HepG2 (cell line): ENCODE measurements around the gene SLC25A45. TPM values are rescaled to one million over a fixed set of nuclear protein-coding genes. Genes with fewer than 3 reads are reported as not detected.

Experiments used
- ATAC-seq: fragments of 200-7000 bp; cut with Tn5 transposase; 3 replicates; pipeline ENCODE4 v1.9.1; 2020; ENCODE audit warnings: mild to moderate bottlenecking, moderate library complexity
- BruUV-seq: library from RNA; stranded (reverse); fragments of 400-500 nt; replicated peaks from 2 replicates; lab custom pipeline; 2021; lab: Mats Ljungman, UMichigan
- CTCF ChIA-PET: fragments of 300-600 bp; formaldehyde crosslinking; extraction: SDS; loops from one replicate; lab custom pipeline; 2021; ENCODE audit warnings: low total read pairs, inconsistent platforms, low intra/inter-chr PET ratio; lab: Yijun Ruan, JAX
- POLR2A ChIA-PET: fragments of 350-600 bp; sonication (Branson Sonifier 250); formaldehyde crosslinking; loops from one replicate; lab custom pipeline; 2020; ENCODE audit warnings: antibody characterized with exemption, inconsistent platforms; lab: Yijun Ruan, JAX
- DNase-seq: peaks from one replicate; pipeline ENCODE4 v3.0.0-alpha.2; 2015; ENCODE audit warnings: low spot score
- FAIRE-seq: peaks from 3 replicates; lab custom pipeline; 2011; peaks lifted over from hg19 to GRCh38; lab: Jason Lieb, UNC
- H2AFZ ChIP-seq: one replicate; pipeline ENCODE4 v1.6.1; 2011; ENCODE audit warnings: low read length, inconsistent platforms
- H3K27ac ChIP-seq: fragments of 300-600 bp; 3 replicates; pipeline ENCODE4 v1.8.0; 2011; ENCODE audit warnings: mixed run types, mild to moderate bottlenecking, mixed read lengths, low read length, inconsistent platforms; ENCODE audit not compliant: insufficient read depth; ENCODE audit errors: extremely low read length
- H3K27me3 ChIP-seq, 2 experiments: fragments of 200-600 bp in 1 of 2; 2 replicates in 1 of 2; 3 replicates in 1 of 2; pipeline versions ENCODE4 v1.6.0 to v1.8.0; 2011; ENCODE audit warnings: low read length in 2 of 2, mild to moderate bottlenecking in 2 of 2, moderate library complexity in 2 of 2, inconsistent platforms in 1 of 2; ENCODE audit not compliant: insufficient read depth in 2 of 2, control insufficient read depth in 1 of 2
- H3K36me3 ChIP-seq, 2 experiments: fragments of 200-600 bp in 1 of 2; replicated peaks in 1 of 2; 2 replicates in 1 of 2; 3 replicates in 1 of 2; pipeline versions ENCODE4 v1.5.1 to v1.8.0; 2011; ENCODE audit warnings: low read length in 2 of 2, inconsistent platforms in 1 of 2; ENCODE audit not compliant: insufficient read depth in 2 of 2, control insufficient read depth in 1 of 2
- H3K4me1 ChIP-seq: 2 replicates; pipeline ENCODE4 v1.5.1; 2012; ENCODE audit warnings: low read length, inconsistent platforms; ENCODE audit not compliant: insufficient read depth
- H3K4me2 ChIP-seq: 2 replicates; pipeline ENCODE4 v1.6.0; 2011; ENCODE audit warnings: low read depth, low read length, inconsistent platforms
- H3K4me3 ChIP-seq, 3 experiments: fragments of 200-600 bp in 1 of 3; sonication (generic), shearing (Covaris generic) in 1 of 3; replicated peaks in 1 of 3; 2 replicates each; pipeline ENCODE4 v1.5.1; 2011 to 2016; ENCODE audit warnings: low read length in 3 of 3, inconsistent platforms in 2 of 3, low read depth in 2 of 3, mild to moderate bottlenecking in 2 of 3, control low read depth in 1 of 3, mixed read lengths in 1 of 3; ENCODE audit not compliant: insufficient read depth in 1 of 3
- H3K79me2 ChIP-seq: one replicate; pipeline ENCODE4 v1.6.1; 2011; ENCODE audit warnings: low read length, inconsistent platforms; ENCODE audit not compliant: insufficient read depth
- H3K9ac ChIP-seq: 2 replicates; pipeline ENCODE4 v1.6.0; 2011; ENCODE audit warnings: mild to moderate bottlenecking, low read depth, low read length, inconsistent platforms; ENCODE audit not compliant: insufficient read depth
- H3K9me3 ChIP-seq: 2 replicates; pipeline ENCODE4 v1.5.1; 2012; ENCODE audit warnings: mild to moderate bottlenecking, low read length
- H4K20me1 ChIP-seq: 2 replicates; pipeline ENCODE4 v1.6.0; 2011; ENCODE audit warnings: inconsistent platforms, mild to moderate bottlenecking, low read length, moderate library complexity; ENCODE audit not compliant: insufficient read depth
- CCAR2 ChIP-seq: fragments of 200-400 bp; formaldehyde crosslinking; optimal IDR thresholded peaks from 2 replicates; pipeline ENCODE3; 2018; ENCODE audit warnings: low read depth, mild to moderate bottlenecking, low read length, moderate library complexity
- HNRNPLL ChIP-seq: fragments of 200-400 bp; formaldehyde crosslinking; IDR thresholded peaks from 2 replicates; pipeline ENCODE4 v1.6.1; 2017; ENCODE audit warnings: mild to moderate bottlenecking, low read depth, low read length; ENCODE audit not compliant: poor library complexity, severe bottlenecking
- HOXA3 ChIP-seq: sonication (generic); formaldehyde crosslinking; IDR thresholded peaks from 2 replicates; pipeline ENCODE4 v1.5.0; 2020; ENCODE audit warnings: missing genetic modification reagents
- MAFF ChIP-seq: IDR thresholded peaks from 2 replicates; pipeline ENCODE4 v1.6.1; 2011; ENCODE audit warnings: low read depth, low read length, improper control_type of control experiment
- MATR3 ChIP-seq: sonication (generic); formaldehyde crosslinking; IDR thresholded peaks from 2 replicates; pipeline ENCODE4 v1.4.0; 2020; ENCODE audit warnings: missing genetic modification reagents
- NKX3-1 ChIP-seq: sonication (generic); formaldehyde crosslinking; IDR thresholded peaks from 2 replicates; pipeline ENCODE4 v1.5.0; 2020; ENCODE audit warnings: missing genetic modification reagents
- RCOR2 ChIP-seq: IDR thresholded peaks from 2 replicates; pipeline ENCODE4 v1.6.1; 2016; ENCODE audit warnings: missing biosample characterization, missing genetic modification reagents
- RFXANK ChIP-seq: IDR thresholded peaks from 2 replicates; pipeline ENCODE4 v1.6.1; 2016
- SOX5 ChIP-seq: IDR thresholded peaks from 2 replicates; pipeline ENCODE4 v1.6.1; 2016; ENCODE audit warnings: borderline replicate concordance
- ZFP82 ChIP-seq: sonication (generic); formaldehyde crosslinking; IDR thresholded peaks from 2 replicates; pipeline ENCODE4 v1.5.1; 2020; ENCODE audit warnings: mild to moderate bottlenecking, missing genetic modification reagents, borderline replicate concordance
- ZFX ChIP-seq: sonication (generic); formaldehyde crosslinking; IDR thresholded peaks from 2 replicates; pipeline ENCODE4 v1.4.0; 2020; ENCODE audit warnings: mild to moderate bottlenecking, low read depth, missing genetic modification reagents, moderate library complexity
- ZNF629 ChIP-seq: sonication (generic); formaldehyde crosslinking; conservative IDR thresholded peaks from 2 replicates; pipeline ENCODE4 v1.5.0; 2020; ENCODE audit warnings: missing genetic modification reagents
- ZNF670 ChIP-seq: sonication (generic); formaldehyde crosslinking; IDR thresholded peaks from 2 replicates; pipeline ENCODE4 v1.8.0; 2022; ENCODE audit warnings: mild to moderate bottlenecking, missing genetic modification reagents, borderline replicate concordance
- ZNF839 ChIP-seq: sonication (generic); formaldehyde crosslinking; IDR thresholded peaks from 2 replicates; pipeline ENCODE4 v1.4.0; 2020; ENCODE audit warnings: missing genetic modification reagents, mild to moderate bottlenecking, borderline replicate concordance
- WGBS: methylation state at CpG from one replicate; pipeline ENCODE4 v1.1.6; 2017; ENCODE audit warnings: low lambda C conversion rate; 5-methylcytosine and 5-hydroxymethylcytosine counted together
- in situ Hi-C: cut with HindIII; loops from 2 replicates; pipeline ENCODE4 v1.10.0; 2017; ENCODE audit warnings: low pct_unique_long_range_greater_than_20kb; ENCODE audit not compliant: extremely low pct_ligation_motif_present
- intact Hi-C: fragments of 100-400 bp; cut with micrococcal nuclease; formaldehyde crosslinking; loops from one replicate; pipeline ENCODE4 v1.10.0; 2022; ENCODE audit not compliant: unreplicated experiment
- polyA plus RNA-seq, 8 experiments: library from polyadenylated mRNA; depleted of rRNA in 3 of 8; stranded (reverse) in 7 of 8; unstranded in 1 of 8; fragments of >200 nt; fragmentation: Illumina TruSeq in 4 of 8; extraction: Trizol in 4 of 8; gene quantifications; 2 replicates each; pipeline versions ENCODE4 v1.2.1 to v1.2.3, GENCODE V29; 2011 to 2016; ENCODE audit warnings: low read depth in 4 of 8, missing spikeins in 1 of 8, mixed read lengths in 1 of 8; ENCODE audit not compliant: insufficient read depth in 1 of 8
- total RNA-seq, 5 experiments: library from RNA; depleted of rRNA; stranded (reverse); fragments of >200 nt; fragmentation: Illumina TruSeq; extraction: Trizol; gene quantifications; 2 replicates each; pipeline ENCODE4 v1.2.3, GENCODE V29; 2016; ENCODE audit warnings: low read depth in 1 of 5
- TF ChIP-seq, protein P1 (sequence below): sonication (generic); formaldehyde crosslinking; IDR thresholded peaks from 2 replicates; pipeline ENCODE4 v1.4.0; 2020; ENCODE audit warnings: mild to moderate bottlenecking, missing genetic modification reagents
- TF ChIP-seq, protein P2 (sequence below): sonication (generic); formaldehyde crosslinking; IDR thresholded peaks from 2 replicates; pipeline ENCODE4 v1.4.0; 2020; ENCODE audit warnings: missing genetic modification reagents, low read depth, mild to moderate bottlenecking, borderline replicate concordance
- TF ChIP-seq, protein P3 (sequence below): sonication (generic); formaldehyde crosslinking; IDR thresholded peaks from 2 replicates; pipeline ENCODE4 v1.8.0; 2022; ENCODE audit warnings: low read depth, missing genetic modification reagents
- TF ChIP-seq, protein P4 (sequence below): sonication (generic); formaldehyde crosslinking; IDR thresholded peaks from 2 replicates; pipeline ENCODE4 v1.8.1; 2023; ENCODE audit warnings: mild to moderate bottlenecking, missing genetic modification reagents
- TF ChIP-seq, protein P5 (sequence below): IDR thresholded peaks from 2 replicates; pipeline ENCODE4 v1.6.1; 2016; ENCODE audit warnings: missing compliant biosample characterization, missing genetic modification reagents, borderline replicate concordance

The SLC25A45 gene
- total and polyA plus RNA-seq, 2 of the 13 experiments (the other 11 are each of a cell fraction or from before 2014, with no cell fraction given) = 1.2 to 3.4 TPM

DNA sequence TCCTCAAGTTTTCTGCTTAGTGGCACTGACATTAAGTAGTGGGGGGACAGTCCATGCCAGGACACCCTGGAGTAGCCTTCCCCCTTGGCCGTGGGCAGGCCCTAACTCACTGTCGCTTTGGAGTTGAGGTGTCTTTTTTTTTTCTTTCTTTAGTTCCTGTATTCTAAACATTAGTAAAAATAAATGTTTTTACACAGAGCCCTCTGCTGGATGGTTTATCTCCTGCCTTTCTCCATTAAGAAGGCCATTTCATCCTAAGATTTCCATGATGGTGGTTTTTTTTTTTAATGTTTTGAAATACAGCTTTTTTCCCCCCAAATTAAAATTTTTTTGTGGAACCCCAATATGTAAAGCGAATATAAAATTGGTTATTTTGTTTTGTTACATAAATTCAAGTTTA, 29.7 kb downstream of the SLC25A45 start:
- intact Hi-C loops = no loop called here
- Histone ChIP-seq H3K4me3 (no peak overlapping the region), H3K27me3 (no peaks in the 10 kb centered on the region), H3K9ac (no peak overlapping the region), H3K9me3 (no peaks in the 10 kb centered on the region), H4K20me1 (no peaks in the 10 kb centered on the region), H3K27ac (no peak overlapping the region), H3K4me2 (no peak overlapping the region), H3K4me1 (peaks cover 26% of the 10 kb centered on the region), H3K36me3 (peaks cover 13 to 34% of the 10 kb centered on the region in 2 experiments; a peak in 3 of 5 replicates), H2AFZ (no peak overlapping the region)
- ChIA-PET CTCF (no interaction called here), POLR2A (interaction anchor here (0.8 to 2.2 kb wide), 3 partner anchors 19 to 146 kb away, joined by 3 to 13 read pairs (median 3); partner anchors contain the start of genes DPF2 and MALAT1)
- no peak for ATAC-seq
- no peak for DNase-seq
- WGBS = 91% methylated on average over 3 of the region's 3 CpGs
- BruUV-seq = no TSS peak
- TF ChIP-seq MATR3 (no peak), ZFP82 (CRISPR knock-in tag) (no peak), ZNF839 (no peak), RCOR2 (CRISPR knock-in tag) (no peak), HNRNPLL (no peak), ZNF629 (CRISPR knock-in tag) (no peak), ZNF670 (CRISPR knock-in tag) (no peak), CCAR2 (no peak), MAFF (no peak), SOX5 (CRISPR knock-in tag) (no peak), ZFX (CRISPR knock-in tag) (no peak), RFXANK (CRISPR knock-in tag) (no peak), HOXA3 (CRISPR knock-in tag) (no peak), NKX3-1 (CRISPR knock-in tag) (no peak)
- TF ChIP-seq, protein P1, sequence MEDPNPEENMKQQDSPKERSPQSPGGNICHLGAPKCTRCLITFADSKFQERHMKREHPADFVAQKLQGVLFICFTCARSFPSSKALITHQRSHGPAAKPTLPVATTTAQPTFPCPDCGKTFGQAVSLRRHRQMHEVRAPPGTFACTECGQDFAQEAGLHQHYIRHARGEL (CRISPR knock-in tag) = no peak
- TF ChIP-seq, protein P2, sequence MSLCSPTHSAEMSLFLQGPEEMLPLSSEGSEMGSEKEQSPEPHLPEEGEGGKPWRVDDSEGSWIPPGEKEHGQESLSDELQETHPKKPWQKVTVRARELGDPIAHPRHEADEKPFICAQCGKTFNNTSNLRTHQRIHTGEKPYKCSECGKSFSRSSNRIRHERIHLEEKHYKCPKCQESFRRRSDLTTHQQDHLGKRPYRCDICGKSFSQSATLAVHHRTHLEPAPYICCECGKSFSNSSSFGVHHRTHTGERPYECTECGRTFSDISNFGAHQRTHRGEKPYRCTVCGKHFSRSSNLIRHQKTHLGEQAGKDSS (CRISPR knock-in tag) = no peak
- TF ChIP-seq, protein P3, sequence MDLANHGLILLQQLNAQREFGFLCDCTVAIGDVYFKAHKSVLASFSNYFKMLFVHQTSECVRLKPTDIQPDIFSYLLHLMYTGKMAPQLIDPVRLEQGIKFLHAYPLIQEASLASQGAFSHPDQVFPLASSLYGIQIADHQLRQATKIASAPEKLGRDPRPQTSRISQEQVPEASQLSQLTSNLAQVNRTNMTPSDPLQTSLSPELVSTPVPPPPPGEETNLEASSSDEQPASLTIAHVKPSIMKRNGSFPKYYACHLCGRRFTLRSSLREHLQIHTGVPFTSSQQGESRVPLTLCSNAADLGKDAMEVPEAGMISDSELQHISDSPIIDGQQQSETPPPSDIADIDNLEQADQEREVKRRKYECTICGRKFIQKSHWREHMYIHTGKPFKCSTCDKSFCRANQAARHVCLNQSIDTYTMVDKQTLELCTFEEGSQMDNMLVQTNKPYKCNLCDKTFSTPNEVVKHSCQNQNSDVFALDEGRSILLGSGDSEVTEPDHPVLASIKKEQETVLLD = no peak
- TF ChIP-seq, protein P4, sequence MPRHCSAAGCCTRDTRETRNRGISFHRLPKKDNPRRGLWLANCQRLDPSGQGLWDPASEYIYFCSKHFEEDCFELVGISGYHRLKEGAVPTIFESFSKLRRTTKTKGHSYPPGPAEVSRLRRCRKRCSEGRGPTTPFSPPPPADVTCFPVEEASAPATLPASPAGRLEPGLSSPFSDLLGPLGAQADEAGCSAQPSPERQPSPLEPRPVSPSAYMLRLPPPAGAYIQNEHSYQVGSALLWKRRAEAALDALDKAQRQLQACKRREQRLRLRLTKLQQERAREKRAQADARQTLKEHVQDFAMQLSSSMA (CRISPR knock-in tag) = no peak
- TF ChIP-seq, protein P5, sequence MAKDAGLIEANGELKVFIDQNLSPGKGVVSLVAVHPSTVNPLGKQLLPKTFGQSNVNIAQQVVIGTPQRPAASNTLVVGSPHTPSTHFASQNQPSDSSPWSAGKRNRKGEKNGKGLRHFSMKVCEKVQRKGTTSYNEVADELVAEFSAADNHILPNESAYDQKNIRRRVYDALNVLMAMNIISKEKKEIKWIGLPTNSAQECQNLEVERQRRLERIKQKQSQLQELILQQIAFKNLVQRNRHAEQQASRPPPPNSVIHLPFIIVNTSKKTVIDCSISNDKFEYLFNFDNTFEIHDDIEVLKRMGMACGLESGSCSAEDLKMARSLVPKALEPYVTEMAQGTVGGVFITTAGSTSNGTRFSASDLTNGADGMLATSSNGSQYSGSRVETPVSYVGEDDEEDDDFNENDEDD (CRISPR knock-in tag) = no peak
- TF ChIP-seq, all 625 proteins: peak for 0
- no peak for FAIRE-seq
- in situ Hi-C loops = no loop called here
- H3K79me2 ChIP-seq = no peaks in the 10 kb centered on the region
